ENCODE data around the gene TTF2.
"Not testable (repeated sequence)": the region's sequence is repeated elsewhere in the genome, so short reads cannot be mapped to it uniquely, and the experiment has no call there.

The TTF2 gene

GRCh38 chr1:117150316-117150715 is 90.2 kb downstream of the TTF2 start:
- Histone ChIP-seq H3K9ac (ENCODE audit: low read length) (no peak overlapping the region), H4K20me1 (ENCODE audit: low read depth, low read length) (no peaks in the 10 kb centered on the region), H3K79me2 (ENCODE audit: insufficient read depth, low read length) (no peaks in the 10 kb centered on the region), H3K27ac (ENCODE audit: low read depth, low read length) (no peak overlapping the region), H3K4me2 (ENCODE audit: low read depth, low read length, poor library complexity, severe bottlenecking) (no peak overlapping the region), H3F3A (ENCODE audit: insufficient read depth) (no peaks in the 10 kb centered on the region), H3K9me2 (replicated peaks; ENCODE audit: insufficient read depth, low read length) (no peaks in the 10 kb centered on the region), H2AFZ (ENCODE audit: low read depth, low read length, severe bottlenecking) (no peak overlapping the region), H3K9me3 (ENCODE audit: insufficient read depth, low read length) (no peaks in the 10 kb centered on the region; the same call in 1 of the 2 replicates), H3K4me3 (ENCODE audit: insufficient read depth, low read length, poor library complexity, severe bottlenecking) (no peak overlapping the region), H3K36me3 (ENCODE audit: low read length) (no peaks in the 10 kb centered on the region), H3K27me3 (ENCODE audit: low read length) (no peaks in the 10 kb centered on the region)
- TF ChIP-seq EZH2phosphoT487 (conservative IDR thresholded peaks at IDR 0.05; ENCODE audit: low read length): no peak
- no peak for TF ChIP-seq CTCF (IDR thresholded peaks at IDR 0.05; ENCODE audit: insufficient read depth, low read length, poor library complexity, severe bottlenecking)

- not testable (repeated sequence) for H3F3A ChIP-seq (ENCODE audit: insufficient read depth); H3K36me3 ChIP-seq (ENCODE audit: low read length); H3K9ac ChIP-seq (ENCODE audit: low read length); H3K79me2 ChIP-seq (ENCODE audit: insufficient read depth, low read length); H3K4me2 ChIP-seq (ENCODE audit: low read depth, low read length, poor library complexity, severe bottlenecking); H4K20me1 ChIP-seq (ENCODE audit: low read depth, low read length); H2AFZ ChIP-seq (ENCODE audit: low read depth, low read length, severe bottlenecking); H3K4me3 ChIP-seq (ENCODE audit: insufficient read depth, low read length, poor library complexity, severe bottlenecking); H3K27me3 ChIP-seq (ENCODE audit: low read length); H3K9me3 ChIP-seq (ENCODE audit: insufficient read depth, low read length); H3K27ac ChIP-seq (ENCODE audit: low read depth, low read length); H3K9me2 ChIP-seq (replicated peaks; ENCODE audit: insufficient read depth, low read length)
Measured at GRCh38 chr1:117151305-117151704, 91.2 kb downstream of the TTF2 start.
